Measurements from ENCODE around the gene RPUSD1.

DNA sequence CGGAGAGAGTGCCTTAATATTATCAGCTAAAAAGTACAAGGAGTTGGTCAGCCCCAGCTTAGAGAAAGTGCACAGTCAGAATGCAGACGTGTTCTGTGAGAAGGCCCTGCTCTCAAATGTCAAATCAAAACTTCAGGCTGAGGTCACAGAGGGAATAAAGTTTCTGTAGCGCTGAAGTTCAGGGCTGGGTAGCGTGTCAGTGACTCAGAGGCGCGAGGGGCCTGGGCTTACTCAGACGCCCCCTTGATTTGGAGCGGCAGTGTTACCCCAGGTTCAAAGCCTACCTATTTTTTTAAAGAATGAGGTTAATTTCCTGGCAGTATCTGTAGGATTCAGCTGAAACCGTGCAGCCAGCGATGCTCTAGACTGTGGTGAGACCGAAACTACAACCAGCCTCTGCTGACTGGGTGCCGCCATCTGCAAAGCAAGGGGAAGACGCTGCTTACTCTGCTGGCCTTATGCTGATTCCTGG is 52.2 kb downstream of the RPUSD1 start:
- TF ChIP-seq, protein P1, sequence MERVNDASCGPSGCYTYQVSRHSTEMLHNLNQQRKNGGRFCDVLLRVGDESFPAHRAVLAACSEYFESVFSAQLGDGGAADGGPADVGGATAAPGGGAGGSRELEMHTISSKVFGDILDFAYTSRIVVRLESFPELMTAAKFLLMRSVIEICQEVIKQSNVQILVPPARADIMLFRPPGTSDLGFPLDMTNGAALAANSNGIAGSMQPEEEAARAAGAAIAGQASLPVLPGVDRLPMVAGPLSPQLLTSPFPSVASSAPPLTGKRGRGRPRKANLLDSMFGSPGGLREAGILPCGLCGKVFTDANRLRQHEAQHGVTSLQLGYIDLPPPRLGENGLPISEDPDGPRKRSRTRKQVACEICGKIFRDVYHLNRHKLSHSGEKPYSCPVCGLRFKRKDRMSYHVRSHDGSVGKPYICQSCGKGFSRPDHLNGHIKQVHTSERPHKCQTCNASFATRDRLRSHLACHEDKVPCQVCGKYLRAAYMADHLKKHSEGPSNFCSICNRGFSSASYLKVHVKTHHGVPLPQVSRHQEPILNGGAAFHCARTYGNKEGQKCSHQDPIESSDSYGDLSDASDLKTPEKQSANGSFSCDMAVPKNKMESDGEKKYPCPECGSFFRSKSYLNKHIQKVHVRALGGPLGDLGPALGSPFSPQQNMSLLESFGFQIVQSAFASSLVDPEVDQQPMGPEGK (CRISPR knock-in tag; IDR thresholded peaks at IDR 0.05; ENCODE audit: borderline replicate concordance): no peak
- no peak for TF ChIP-seq SNAI2 (CRISPR knock-in tag; IDR thresholded peaks at IDR 0.05)
- no peak for TF ChIP-seq ZNF8 (CRISPR knock-in tag; IDR thresholded peaks at IDR 0.05)
- TF ChIP-seq ZFP30 (CRISPR knock-in tag; IDR thresholded peaks at IDR 0.05): no peak
- TF ChIP-seq ISL1 (CRISPR knock-in tag; IDR thresholded peaks at IDR 0.05): no peak
- TF ChIP-seq GLIS3 (CRISPR knock-in tag; IDR thresholded peaks at IDR 0.05): no peak
- TF ChIP-seq ZNF70 (CRISPR knock-in tag; IDR thresholded peaks at IDR 0.05): no peak
- TF ChIP-seq TOX (CRISPR knock-in tag; IDR thresholded peaks at IDR 0.05; ENCODE audit: borderline replicate concordance): no peak
- TF ChIP-seq TCF4 (CRISPR knock-in tag; IDR thresholded peaks at IDR 0.05; ENCODE audit: borderline replicate concordance): no peak
- no peak for TF ChIP-seq RARB (CRISPR knock-in tag; IDR thresholded peaks at IDR 0.05)

Measured in SK-N-SH treated with all-trans-retinoic acid at 6 μM for 48 hours (cell line).